ENCODE results near the gene TOR1AIP2.

DNA sequence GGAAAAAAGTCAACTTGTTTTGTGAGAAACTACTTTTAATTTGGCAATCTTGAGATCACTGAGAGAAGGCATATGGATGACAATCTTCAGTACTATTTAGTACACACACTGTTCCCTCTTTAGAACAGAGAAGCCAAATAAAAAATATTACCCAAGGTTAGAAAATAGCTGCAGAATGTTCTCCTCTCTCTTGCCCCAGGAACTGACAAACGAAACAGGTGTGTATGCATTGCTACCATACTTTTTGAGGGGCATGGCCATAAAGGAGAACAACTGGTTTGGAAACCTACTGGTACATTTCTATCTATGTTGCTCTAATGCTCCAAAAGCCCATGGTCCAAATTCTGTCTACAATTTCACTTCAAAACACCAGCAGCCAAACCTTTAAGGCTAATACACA lies 5.7 kb downstream of the TOR1AIP2 start:
- no peak for TF ChIP-seq CTCF (IDR thresholded peaks at IDR 0.05)
- TF ChIP-seq POLR2A (IDR thresholded peaks at IDR 0.05), result no peak
